ENCODE data around the gene MGMT. TPM values are rescaled to one million over a fixed set of nuclear protein-coding genes. Genes with fewer than 3 reads are reported as not detected.

The MGMT gene
- total RNA-seq, 1 donor from 2014 or later: 13.6 TPM

- no peak overlapping the region for H3K27ac Mint-ChIP-seq
- H3K4me3 Mint-ChIP-seq (ENCODE audit: low read depth): no peak overlapping the region
- H3K9me3 Mint-ChIP-seq (ENCODE audit: low read depth): peaks cover 14% of the 10 kb centered on the region
- H3K27me3 Mint-ChIP-seq: peaks cover 71% of the 10 kb centered on the region
- H3K36me3 Mint-ChIP-seq (ENCODE audit: insufficient read depth): peaks cover 8% of the 10 kb centered on the region
- no peak for TF ChIP-seq CTCF (IDR thresholded peaks at IDR 0.05; ENCODE audit: unreplicated experiment)
- H3K4me1 Mint-ChIP-seq (ENCODE audit: low read depth): no peaks in the 10 kb centered on the region
- no peak for DNase-seq (ENCODE audit: low spot score, unreplicated experiment)
Measured at GRCh38 chr10:129793479-129793878, 326.4 kb downstream of the MGMT start.

- no peak overlapping the region for H3K4me3 Mint-ChIP-seq (ENCODE audit: low read depth)
- H3K9me3 Mint-ChIP-seq (ENCODE audit: low read depth): peaks cover 14% of the 10 kb centered on the region
- no peak for DNase-seq (ENCODE audit: low spot score, unreplicated experiment)
- TF ChIP-seq CTCF (IDR thresholded peaks at IDR 0.05; ENCODE audit: unreplicated experiment): no peak
- peaks cover 8% of the 10 kb centered on the region for H3K36me3 Mint-ChIP-seq (ENCODE audit: insufficient read depth)
- H3K4me1 Mint-ChIP-seq (ENCODE audit: low read depth): no peaks in the 10 kb centered on the region
- H3K27me3 Mint-ChIP-seq: peaks cover 73% of the 10 kb centered on the region
- H3K27ac Mint-ChIP-seq: no peak overlapping the region
Measured at GRCh38 chr10:129793996-129794395, 327.0 kb downstream of the MGMT start.

GRCh38 chr10:129796710-129797420 is 329.8 kb downstream of the MGMT start:
- DNase-seq (ENCODE audit: low spot score, unreplicated experiment): no peak
- Mint-ChIP-seq H3K36me3 (ENCODE audit: insufficient read depth) (peaks cover 3% of the 10 kb centered on the region), H3K4me1 (ENCODE audit: low read depth) (no peaks in the 10 kb centered on the region), H3K27me3 (peaks cover 71% of the 10 kb centered on the region), H3K27ac (peak overlapping the region; percentile 59), H3K4me3 (ENCODE audit: low read depth) (no peak overlapping the region), H3K9me3 (ENCODE audit: low read depth) (peaks cover 4% of the 10 kb centered on the region)
- no peak for TF ChIP-seq CTCF (IDR thresholded peaks at IDR 0.05; ENCODE audit: unreplicated experiment)

GRCh38 chr10:129799942-129800341 is 332.9 kb downstream of the MGMT start:
- H3K36me3 Mint-ChIP-seq (ENCODE audit: insufficient read depth): peaks cover 2% of the 10 kb centered on the region
- H3K4me3 Mint-ChIP-seq (ENCODE audit: low read depth): no peak overlapping the region
- no peak overlapping the region for H3K27ac Mint-ChIP-seq
- no peak for TF ChIP-seq CTCF (IDR thresholded peaks at IDR 0.05; ENCODE audit: unreplicated experiment)
- H3K9me3 Mint-ChIP-seq (ENCODE audit: low read depth): peaks cover 13% of the 10 kb centered on the region
- no peaks in the 10 kb centered on the region for H3K4me1 Mint-ChIP-seq (ENCODE audit: low read depth)
- peaks cover 64% of the 10 kb centered on the region for H3K27me3 Mint-ChIP-seq
- no peak for DNase-seq (ENCODE audit: low spot score, unreplicated experiment)

GRCh38 chr10:129800796-129801340 is 333.8 kb downstream of the MGMT start:
- Mint-ChIP-seq H3K4me3 (ENCODE audit: low read depth) (no peak overlapping the region), H3K27ac (no peak overlapping the region)

More at GRCh38 chr10:129800796-129801340, 333.8 kb downstream of the MGMT start:
- H3K36me3 Mint-ChIP-seq (ENCODE audit: insufficient read depth): peaks cover 4% of the 10 kb centered on the region
- no peak for DNase-seq (ENCODE audit: low spot score, unreplicated experiment)
- H3K4me1 Mint-ChIP-seq (ENCODE audit: low read depth): no peaks in the 10 kb centered on the region
- H3K27me3 Mint-ChIP-seq: peaks cover 60% of the 10 kb centered on the region
- peaks cover 16% of the 10 kb centered on the region for H3K9me3 Mint-ChIP-seq (ENCODE audit: low read depth)
- TF ChIP-seq CTCF (IDR thresholded peaks at IDR 0.05; ENCODE audit: unreplicated experiment): no peak

All from progenitor cell of endocrine pancreas (in vitro differentiated cells).